ENCODE data around the gene LY6G6C. TPM values are rescaled to one million over a fixed set of nuclear protein-coding genes. Genes with fewer than 3 reads are reported as not detected.
"Not testable (repeated sequence)": the region's sequence is repeated elsewhere in the genome, so short reads cannot be mapped to it uniquely, and the experiment has no call there.

Gene LY6G6C
- total RNA-seq, 4 donors from 2014 or later: 80.0 to 376 (median 338) TPM

GRCh38 chr6:31711233-31711632 lies 10.3 kb downstream of the LY6G6C start:
- H3K4me3 ChIP-seq: no peak overlapping the region
- no peak for DNase-seq (ENCODE audit: low spot score in 2 of 2)
- peaks cover 53% of the 10 kb centered on the region for H3K4me1 ChIP-seq
- TF ChIP-seq EP300 (IDR thresholded peaks at IDR 0.05) (no peak), CTCF (IDR thresholded peaks at IDR 0.05) (no peak), POLR2AphosphoS5 (IDR thresholded peaks at IDR 0.05) (no peak), POLR2A (IDR thresholded peaks at IDR 0.05) (no peak)
- no peaks in the 10 kb centered on the region for H3K27me3 ChIP-seq
- 30% methylated on average over 8 of the region's 8 CpGs for WGBS
- no peaks in the 10 kb centered on the region for H3K36me3 ChIP-seq
- no peaks in the 10 kb centered on the region for H3K9me3 ChIP-seq
- H3K27ac ChIP-seq: no peak overlapping the region

- TF ChIP-seq POLR2AphosphoS5 (IDR thresholded peaks at IDR 0.05) (no peak), EP300 (IDR thresholded peaks at IDR 0.05) (no peak), CTCF (IDR thresholded peaks at IDR 0.05) (no peak), POLR2A (IDR thresholded peaks at IDR 0.05) (no peak)
- DNase-seq (ENCODE audit: low spot score in 2 of 2): no peak
- H3K27me3 ChIP-seq: no peaks in the 10 kb centered on the region
- no peaks in the 10 kb centered on the region for H3K36me3 ChIP-seq
- H3K4me1 ChIP-seq: peaks cover 52% of the 10 kb centered on the region
- H3K9me3 ChIP-seq: no peaks in the 10 kb centered on the region
- WGBS: 69% methylated on average over 4 of the region's 5 CpGs
- no peak overlapping the region for H3K27ac ChIP-seq
- H3K4me3 ChIP-seq: no peak overlapping the region
These were observed 10.9 kb downstream of the LY6G6C start for GRCh38 chr6:31710523-31711219.

GRCh38 chr6:31709157-31709556 lies 12.4 kb downstream of the LY6G6C start:
- peaks cover 37% of the 10 kb centered on the region for H3K4me1 ChIP-seq
- WGBS: 93% methylated on average over 11 of the region's 11 CpGs

GRCh38 chr6:31708224-31708623 lies 13.3 kb downstream of the LY6G6C start:
- no peaks in the 10 kb centered on the region for H3K36me3 ChIP-seq
- no peak for TF ChIP-seq EP300 (IDR thresholded peaks at IDR 0.05)
- no peak for TF ChIP-seq CTCF (IDR thresholded peaks at IDR 0.05)
- TF ChIP-seq POLR2A (IDR thresholded peaks at IDR 0.05): no peak
- no peak for TF ChIP-seq POLR2AphosphoS5 (IDR thresholded peaks at IDR 0.05)

More at GRCh38 chr6:31709157-31709556, 12.4 kb downstream of the LY6G6C start:
- H3K4me3 ChIP-seq; H3K27me3 ChIP-seq; H3K36me3 ChIP-seq; H3K9me3 ChIP-seq; DNase-seq (ENCODE audit: low spot score in 2 of 2); H3K27ac ChIP-seq: not testable (repeated sequence)

GRCh38 chr6:31707701-31708100 lies 13.8 kb downstream of the LY6G6C start:
- TF ChIP-seq POLR2AphosphoS5 (IDR thresholded peaks at IDR 0.05): no peak
- no peak for TF ChIP-seq EP300 (IDR thresholded peaks at IDR 0.05)
- TF ChIP-seq POLR2A (IDR thresholded peaks at IDR 0.05): no peak
- TF ChIP-seq CTCF (IDR thresholded peaks at IDR 0.05): no peak
- Histone ChIP-seq H3K4me1 (peaks cover 28% of the 10 kb centered on the region), H3K4me3 (no peak overlapping the region), H3K9me3 (no peaks in the 10 kb centered on the region), H3K36me3 (no peaks in the 10 kb centered on the region), H3K27me3 (no peaks in the 10 kb centered on the region), H3K27ac (no peak overlapping the region)
- 79% methylated on average over 10 of the region's 10 CpGs for WGBS
- DNase-seq (ENCODE audit: low spot score in 2 of 2): no peak

More at GRCh38 chr6:31708224-31708623, 13.3 kb downstream of the LY6G6C start:
- Histone ChIP-seq H3K4me3 (no peak overlapping the region), H3K27ac (no peak overlapping the region), H3K9me3 (no peaks in the 10 kb centered on the region), H3K27me3 (no peaks in the 10 kb centered on the region), H3K4me1 (peaks cover 33% of the 10 kb centered on the region)
- WGBS: 97% methylated on average over 3 of the region's 3 CpGs
- DNase-seq (ENCODE audit: low spot score in 2 of 2): no peak
